OCI-LY1 (cell line): Measurements from ENCODE around the gene NDFIP2.

Experiments
- H2AFZ ChIP-seq: fragments of 200-600 bp; sonication (generic), shearing (Covaris generic); 2 replicates; pipeline ENCODE4 v1.6.0; 2014; ENCODE audit warnings: antibody characterized with exemption, mild to moderate bottlenecking, low read length
- H3F3A ChIP-seq: fragments of 200-600 bp; sonication (generic), shearing (Covaris generic); 2 replicates; pipeline ENCODE4 v1.6.0; 2014; ENCODE audit warnings: mild to moderate bottlenecking, antibody characterized with exemption, low read length, moderate library complexity; ENCODE audit not compliant: insufficient read depth
- H3K27ac ChIP-seq: fragments of 200-600 bp; sonication (generic); 2 replicates; pipeline ENCODE4 v1.5.1; 2014; ENCODE audit warnings: low read length, mixed run types, mild to moderate bottlenecking, low read depth; ENCODE audit not compliant: poor library complexity, severe bottlenecking
- H3K27me3 ChIP-seq: fragments of 200-600 bp; sonication (generic); 2 replicates; pipeline ENCODE4 v1.6.0; 2014; ENCODE audit warnings: antibody characterized with exemption, mild to moderate bottlenecking, low read length, moderate library complexity; ENCODE audit not compliant: insufficient read depth
- H3K36me3 ChIP-seq: fragments of 200-600 bp; sonication (generic); 2 replicates; pipeline ENCODE4 v1.6.1; 2014; ENCODE audit warnings: mild to moderate bottlenecking, antibody characterized with exemption, low read length, moderate library complexity, mixed read lengths; ENCODE audit not compliant: insufficient read depth
- H3K4me1 ChIP-seq: fragments of 200-600 bp; sonication (generic); 2 replicates; pipeline ENCODE4 v1.5.1; 2014; ENCODE audit warnings: mild to moderate bottlenecking, low read length, moderate library complexity; ENCODE audit not compliant: insufficient read depth, severe bottlenecking
- H3K4me2 ChIP-seq: fragments of 200-600 bp; sonication (generic), shearing (Covaris generic); 2 replicates; pipeline ENCODE4 v1.6.1; 2014; ENCODE audit warnings: low read length
- H3K4me3 ChIP-seq: fragments of 200-600 bp; sonication (generic); 2 replicates; pipeline ENCODE4 v1.5.1; 2014; ENCODE audit warnings: low read length, low read depth, mild to moderate bottlenecking, mixed read lengths; ENCODE audit not compliant: poor library complexity, severe bottlenecking
- H3K79me2 ChIP-seq: fragments of 200-600 bp; shearing (Covaris generic); 2 replicates; pipeline ENCODE4 v1.6.1; 2016; ENCODE audit warnings: mixed run types, low read length, mixed read lengths; ENCODE audit not compliant: insufficient read depth
- H3K9ac ChIP-seq: fragments of 200-600 bp; sonication (generic), shearing (Covaris generic); 2 replicates; pipeline ENCODE4 v1.6.1; 2014; ENCODE audit warnings: mild to moderate bottlenecking, low read length, mixed read lengths
- H3K9me2 ChIP-seq: fragments of 200-600 bp; sonication (generic), shearing (Covaris generic); 2 replicates; pipeline ENCODE4 v1.6.1; 2014; ENCODE audit warnings: low read depth, mild to moderate bottlenecking, low read length, mixed read lengths
- H3K9me3 ChIP-seq: fragments of 200-600 bp; shearing (Covaris generic); 2 replicates; pipeline ENCODE4 v1.6.1; 2014; ENCODE audit warnings: low read length, mixed read lengths
- H4K20me1 ChIP-seq: fragments of 200-600 bp; sonication (generic), shearing (Covaris generic); 2 replicates; pipeline ENCODE4 v1.6.0; 2016; ENCODE audit warnings: mild to moderate bottlenecking, low read length; ENCODE audit not compliant: insufficient read depth
- CTCF ChIP-seq: fragments of 200-600 bp; sonication (generic), shearing (Covaris generic); IDR thresholded peaks from 2 replicates; pipeline ENCODE4 v1.5.1; 2017; ENCODE audit warnings: mild to moderate bottlenecking, antibody characterized with exemption, low read length, moderate library complexity, mixed read lengths
- EZH2 ChIP-seq: fragments of 200-600 bp; sonication (generic), shearing (Covaris generic); IDR thresholded peaks from 2 replicates; pipeline ENCODE4 v1.8.0; 2017; ENCODE audit warnings: borderline replicate concordance, mixed run types, mild to moderate bottlenecking, antibody characterized with exemption, low read length, moderate library complexity, mixed read lengths

The NDFIP2 gene

GRCh38 chr13:79582896-79583295, 101.9 kb downstream of the NDFIP2 start:
- H3K36me3 ChIP-seq, result no peaks in the 10 kb centered on the region
- peaks cover 3% of the 10 kb centered on the region; the same call in 1 of the 2 replicates for H3K27me3 ChIP-seq
- no peaks in the 10 kb centered on the region for H3K4me1 ChIP-seq

GRCh38 chr13:79585033-79585432, 104.1 kb downstream of the NDFIP2 start:
- H3K9me3 ChIP-seq, result peaks cover 5% of the 10 kb centered on the region
- H3K27ac ChIP-seq, result no peak overlapping the region
- H3K4me3 ChIP-seq, result no peak overlapping the region
- H3K27me3 ChIP-seq, result peaks cover 3% of the 10 kb centered on the region; the same call in 1 of the 2 replicates
- H3F3A ChIP-seq, result no peaks in the 10 kb centered on the region
- H3K9ac ChIP-seq, result no peak overlapping the region
- no peaks in the 10 kb centered on the region for H3K4me1 ChIP-seq
- H3K4me2 ChIP-seq, result no peak overlapping the region
- no peaks in the 10 kb centered on the region for H4K20me1 ChIP-seq
- H3K79me2 ChIP-seq, result no peaks in the 10 kb centered on the region
- H3K36me3 ChIP-seq, result no peaks in the 10 kb centered on the region
- H2AFZ ChIP-seq, result no peak overlapping the region
- no peaks in the 10 kb centered on the region for H3K9me2 ChIP-seq
- TF ChIP-seq CTCF, result no peak
- no peak for TF ChIP-seq EZH2

More at GRCh38 chr13:79582896-79583295, 101.9 kb downstream of the NDFIP2 start:
- Histone ChIP-seq H3K4me2 (no peak overlapping the region), H3K9me3 (peaks cover 5% of the 10 kb centered on the region), H3K9me2 (no peaks in the 10 kb centered on the region), H3K27ac (no peak overlapping the region), H3K4me3 (no peak overlapping the region), H3K79me2 (no peaks in the 10 kb centered on the region), H3K9ac (no peak overlapping the region), H4K20me1 (no peaks in the 10 kb centered on the region), H2AFZ (no peak overlapping the region), H3F3A (no peaks in the 10 kb centered on the region)
- no peak for TF ChIP-seq EZH2
- no peak for TF ChIP-seq CTCF

- Histone ChIP-seq H3K9me3 (peaks cover 3% of the 10 kb centered on the region), H3F3A (no peaks in the 10 kb centered on the region), H3K4me3 (no peak overlapping the region), H3K9ac (no peak overlapping the region), H3K9me2 (no peaks in the 10 kb centered on the region), H3K4me2 (peak overlapping the region; percentile 26), H3K27me3 (peaks cover 1% of the 10 kb centered on the region; the same call in 1 of the 2 replicates), H3K4me1 (no peaks in the 10 kb centered on the region), H4K20me1 (no peaks in the 10 kb centered on the region), H2AFZ (no peak overlapping the region), H3K36me3 (no peaks in the 10 kb centered on the region), H3K27ac (no peak overlapping the region), H3K79me2 (no peaks in the 10 kb centered on the region)
- no peak for TF ChIP-seq EZH2
- TF ChIP-seq CTCF, result no peak
These were observed 108.8 kb downstream of the NDFIP2 start for GRCh38 chr13:79589603-79590393.
